PC-3 (cell line): ENCODE data around the gene IFIT1.

Experiments
- CTCF ChIP-seq: fragments of 300-600 bp; sonication (generic); conservative IDR thresholded peaks from 2 replicates; pipeline ENCODE4 v1.5.1; 2017; ENCODE audit warnings: antibody characterized with exemption, low read depth, mild to moderate bottlenecking, low read length
- EZH2 ChIP-seq: fragments of 300-600 bp; sonication (generic); IDR thresholded peaks from one replicate; pipeline ENCODE4 v1.6.1; 2017; ENCODE audit warnings: antibody characterized with exemption, mild to moderate bottlenecking, low read length; ENCODE audit not compliant: unreplicated experiment

DNA sequence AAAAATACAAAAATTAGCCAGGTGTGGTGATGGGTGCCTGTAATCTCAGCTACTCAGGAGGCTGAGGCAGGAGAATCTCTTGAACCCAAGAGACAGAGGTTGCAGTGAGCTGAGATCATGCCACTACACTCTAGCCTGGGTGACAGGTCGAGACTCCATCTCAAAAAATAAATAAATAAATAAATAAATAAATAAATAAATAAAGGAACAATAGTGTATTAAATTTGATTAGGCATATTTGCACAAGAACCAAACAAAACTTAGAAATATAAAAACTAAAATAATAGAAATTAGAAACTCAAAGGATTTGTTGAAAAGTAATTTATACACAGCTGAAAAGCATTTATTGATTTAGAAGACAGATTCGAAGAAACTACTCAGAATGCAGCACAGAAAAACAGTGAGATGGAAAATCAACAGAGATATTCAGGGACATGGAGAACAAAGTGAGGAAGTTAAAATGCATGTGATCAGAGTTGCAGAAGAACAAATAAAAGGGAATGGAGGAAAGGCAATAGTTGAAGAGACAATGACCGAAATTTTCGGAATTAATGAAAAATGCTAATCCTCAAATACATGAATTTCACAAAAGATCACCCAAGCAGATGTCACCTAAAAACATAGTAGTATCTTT lies 46.9 kb upstream of the IFIT1 start:
- TF ChIP-seq CTCF, result no peak
- no peak for TF ChIP-seq EZH2
